ENCODE results near the gene WDR5B. TPM values are rescaled to one million over a fixed set of nuclear protein-coding genes. Genes with fewer than 3 reads are reported as not detected.

Gene WDR5B
- total RNA-seq, 1 donor from 2014 or later = 6.2 TPM

DNA sequence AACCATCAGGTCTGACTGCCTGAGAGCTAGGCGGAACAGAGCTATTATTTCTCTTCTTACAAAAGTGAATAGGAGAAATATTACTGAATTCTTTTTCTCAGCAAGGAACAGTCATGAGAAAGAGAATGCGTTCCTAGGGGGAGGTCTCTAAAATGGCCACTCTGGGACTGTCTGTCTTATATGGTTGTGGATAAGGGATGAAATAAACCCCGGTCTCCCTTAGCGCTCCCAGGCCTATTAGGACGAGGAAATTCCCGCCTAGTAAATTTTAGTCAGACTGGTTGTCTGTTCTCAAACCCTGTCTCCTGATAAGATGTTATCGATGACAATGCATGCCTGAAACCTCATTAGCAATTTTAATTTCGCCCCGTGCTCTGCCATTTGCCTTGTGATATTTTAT lies 20.1 kb upstream of the WDR5B start:
- H3K4me3 Mint-ChIP-seq = no peak overlapping the region
- H3K27ac Mint-ChIP-seq = no peak overlapping the region
- peaks cover 19% of the 10 kb centered on the region for H3K9me3 Mint-ChIP-seq
- H3K4me1 Mint-ChIP-seq = no peaks in the 10 kb centered on the region
- H3K27me3 Mint-ChIP-seq (ENCODE audit: low read depth) = no peaks in the 10 kb centered on the region
- TF ChIP-seq, protein P1, sequence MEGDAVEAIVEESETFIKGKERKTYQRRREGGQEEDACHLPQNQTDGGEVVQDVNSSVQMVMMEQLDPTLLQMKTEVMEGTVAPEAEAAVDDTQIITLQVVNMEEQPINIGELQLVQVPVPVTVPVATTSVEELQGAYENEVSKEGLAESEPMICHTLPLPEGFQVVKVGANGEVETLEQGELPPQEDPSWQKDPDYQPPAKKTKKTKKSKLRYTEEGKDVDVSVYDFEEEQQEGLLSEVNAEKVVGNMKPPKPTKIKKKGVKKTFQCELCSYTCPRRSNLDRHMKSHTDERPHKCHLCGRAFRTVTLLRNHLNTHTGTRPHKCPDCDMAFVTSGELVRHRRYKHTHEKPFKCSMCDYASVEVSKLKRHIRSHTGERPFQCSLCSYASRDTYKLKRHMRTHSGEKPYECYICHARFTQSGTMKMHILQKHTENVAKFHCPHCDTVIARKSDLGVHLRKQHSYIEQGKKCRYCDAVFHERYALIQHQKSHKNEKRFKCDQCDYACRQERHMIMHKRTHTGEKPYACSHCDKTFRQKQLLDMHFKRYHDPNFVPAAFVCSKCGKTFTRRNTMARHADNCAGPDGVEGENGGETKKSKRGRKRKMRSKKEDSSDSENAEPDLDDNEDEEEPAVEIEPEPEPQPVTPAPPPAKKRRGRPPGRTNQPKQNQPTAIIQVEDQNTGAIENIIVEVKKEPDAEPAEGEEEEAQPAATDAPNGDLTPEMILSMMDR (IDR thresholded peaks at IDR 0.05; ENCODE audit: unreplicated experiment) = no peak
- DNase-seq (ENCODE audit: low spot score in 2 of 2, unreplicated experiment in 2 of 2) = no peak
- H3K36me3 Mint-ChIP-seq = peaks cover 57% of the 10 kb centered on the region

DNA sequence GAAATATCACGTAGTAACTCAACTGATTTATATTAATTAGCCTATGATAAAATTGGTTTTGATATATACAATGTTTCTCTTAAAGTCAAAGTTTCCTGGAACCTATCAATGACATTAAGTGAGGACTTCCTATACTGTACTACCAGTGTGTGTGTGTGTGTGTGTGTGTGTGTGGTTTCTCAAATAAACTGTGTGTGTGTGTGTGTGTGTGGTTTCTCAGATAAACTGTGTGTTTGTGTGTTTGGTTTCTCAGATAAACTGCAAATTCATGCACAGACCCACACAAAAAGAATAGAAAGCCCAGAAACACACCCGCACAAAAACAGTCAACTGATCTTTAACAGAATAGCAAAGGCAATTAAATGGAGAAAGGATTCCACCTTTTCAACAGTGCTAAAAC lies 14.5 kb upstream of the WDR5B start:
- peaks cover 3% of the 10 kb centered on the region for H3K9me3 Mint-ChIP-seq
- H3K4me3 Mint-ChIP-seq = no peak overlapping the region
- TF ChIP-seq, protein P1 (IDR thresholded peaks at IDR 0.05; ENCODE audit: unreplicated experiment) = no peak
- H3K4me1 Mint-ChIP-seq = no peaks in the 10 kb centered on the region
- H3K36me3 Mint-ChIP-seq = peaks cover 59% of the 10 kb centered on the region
- H3K27me3 Mint-ChIP-seq (ENCODE audit: low read depth) = no peaks in the 10 kb centered on the region
- H3K27ac Mint-ChIP-seq = no peak overlapping the region
- no peak for DNase-seq (ENCODE audit: low spot score in 2 of 2, unreplicated experiment in 2 of 2)

DNA sequence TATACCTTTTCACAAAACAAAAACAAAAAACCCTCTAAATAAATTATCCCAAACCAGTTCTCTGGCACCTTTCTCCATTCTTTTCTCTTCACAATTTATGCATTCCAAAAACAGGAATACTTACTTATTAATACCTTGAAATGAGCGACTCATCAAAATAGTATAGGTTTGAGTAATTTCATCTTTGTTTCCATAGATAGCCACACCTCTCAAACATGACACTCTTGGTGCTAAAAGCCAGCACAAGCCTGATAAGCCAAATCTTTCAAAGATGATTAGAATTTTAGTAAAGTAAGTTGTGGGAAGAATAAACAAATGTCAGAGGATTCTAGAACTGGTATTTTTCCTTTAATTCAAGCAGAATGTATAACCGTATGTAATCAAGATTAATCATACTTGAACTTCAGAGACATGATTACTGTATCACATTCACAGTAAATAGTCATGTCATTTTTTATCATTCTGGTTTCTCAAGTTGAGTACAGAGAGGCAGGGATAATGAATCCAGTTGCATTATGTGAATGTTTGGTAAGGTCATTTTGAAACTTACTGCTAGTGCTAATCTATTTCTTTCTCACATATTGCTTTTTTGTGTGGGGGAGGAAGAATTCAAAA lies 12.1 kb upstream of the WDR5B start:
- Mint-ChIP-seq H3K27me3 (ENCODE audit: low read depth) (no peaks in the 10 kb centered on the region), H3K4me1 (no peaks in the 10 kb centered on the region), H3K4me3 (no peak overlapping the region), H3K27ac (peak overlapping the region; percentile 26), H3K9me3 (no peaks in the 10 kb centered on the region), H3K36me3 (peaks cover 47% of the 10 kb centered on the region)
- TF ChIP-seq, protein P1 (IDR thresholded peaks at IDR 0.05; ENCODE audit: unreplicated experiment) = no peak
- no peak for DNase-seq (ENCODE audit: low spot score in 2 of 2, unreplicated experiment in 2 of 2)

DNA sequence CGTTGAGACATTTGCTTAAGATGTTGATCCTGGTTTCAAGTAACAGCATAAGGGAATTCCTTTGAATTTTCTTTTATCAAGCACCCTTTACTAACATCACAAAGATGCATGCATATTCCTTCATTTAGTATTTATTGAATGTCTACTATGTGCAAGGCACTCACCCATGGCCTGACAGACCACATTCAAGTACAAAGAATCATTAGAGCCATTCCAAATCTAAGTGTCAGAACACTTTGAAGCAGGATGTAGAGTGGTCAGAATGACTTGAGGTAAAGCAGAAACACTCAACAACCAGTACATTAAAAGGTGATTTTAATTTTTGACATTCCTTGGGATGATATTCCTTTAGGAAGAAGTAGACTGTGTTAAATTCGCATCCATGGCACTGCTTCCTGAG lies 6.0 kb upstream of the WDR5B start:
- peaks cover 10% of the 10 kb centered on the region for H3K4me1 Mint-ChIP-seq
- H3K4me3 Mint-ChIP-seq = no peak overlapping the region
- H3K9me3 Mint-ChIP-seq = no peaks in the 10 kb centered on the region
- H3K36me3 Mint-ChIP-seq = peaks cover 18% of the 10 kb centered on the region
- no peak overlapping the region for H3K27ac Mint-ChIP-seq
- TF ChIP-seq, protein P1 (IDR thresholded peaks at IDR 0.05; ENCODE audit: unreplicated experiment) = no peak
- no peak for DNase-seq (ENCODE audit: low spot score in 2 of 2, unreplicated experiment in 2 of 2)
- no peaks in the 10 kb centered on the region for H3K27me3 Mint-ChIP-seq (ENCODE audit: low read depth)

DNA sequence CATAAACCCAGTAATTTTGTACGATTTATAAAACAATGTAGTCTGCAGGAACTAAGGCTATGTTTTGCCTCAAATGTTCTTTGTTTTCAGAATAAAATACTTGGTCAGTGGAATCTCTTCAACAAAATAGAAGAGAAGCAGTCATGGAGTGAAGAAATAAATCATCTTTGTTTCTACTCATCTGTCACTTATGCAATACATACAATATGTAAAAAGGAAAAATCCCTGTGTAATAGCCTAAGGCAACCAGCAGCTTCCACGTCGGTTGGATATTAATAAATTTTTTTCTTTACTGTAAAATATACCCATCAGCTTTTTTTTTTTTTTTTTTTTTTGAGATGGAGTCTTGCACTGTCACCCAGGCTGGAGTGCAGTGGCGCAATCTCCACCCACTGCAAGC lies 5.2 kb upstream of the WDR5B start:
- Mint-ChIP-seq H3K4me1 (peaks cover 16% of the 10 kb centered on the region), H3K36me3 (peaks cover 11% of the 10 kb centered on the region), H3K27me3 (ENCODE audit: low read depth) (no peaks in the 10 kb centered on the region), H3K27ac (no peak overlapping the region), H3K9me3 (no peaks in the 10 kb centered on the region), H3K4me3 (no peak overlapping the region)
- DNase-seq (ENCODE audit: low spot score in 2 of 2, unreplicated experiment in 2 of 2) = no peak
- TF ChIP-seq, protein P1 (IDR thresholded peaks at IDR 0.05; ENCODE audit: unreplicated experiment) = no peak

DNA sequence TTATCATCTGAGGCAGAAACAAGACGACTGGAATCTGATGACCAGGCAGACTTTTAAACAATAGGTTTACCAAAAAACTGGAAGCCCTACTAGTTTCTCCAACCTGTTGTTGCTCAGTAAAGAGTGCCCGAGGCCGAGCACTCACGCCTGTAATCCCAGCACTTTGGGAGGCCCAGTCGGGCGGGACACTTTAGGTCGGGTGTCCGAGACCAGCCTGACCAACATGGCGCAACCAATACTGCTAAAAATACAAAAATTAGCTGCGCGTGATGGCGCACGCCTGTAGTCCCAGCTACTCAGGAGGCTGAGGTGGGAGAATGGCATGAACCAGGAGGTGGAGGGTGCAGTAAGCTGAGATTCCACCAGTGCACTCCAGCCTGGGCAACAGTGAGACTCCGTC lies 1.1 kb upstream of the WDR5B start:
- H3K27ac Mint-ChIP-seq = peak overlapping the region; percentile 99
- H3K9me3 Mint-ChIP-seq = no peaks in the 10 kb centered on the region
- no peaks in the 10 kb centered on the region for H3K27me3 Mint-ChIP-seq (ENCODE audit: low read depth)
- peaks cover 36% of the 10 kb centered on the region for H3K4me1 Mint-ChIP-seq
- H3K4me3 Mint-ChIP-seq = peak overlapping the region; percentile 98
- H3K36me3 Mint-ChIP-seq = peaks cover 4% of the 10 kb centered on the region
- no peak for DNase-seq (ENCODE audit: low spot score in 2 of 2, unreplicated experiment in 2 of 2)
- TF ChIP-seq, protein P1 (IDR thresholded peaks at IDR 0.05; ENCODE audit: unreplicated experiment) = no peak
